Measurements from ENCODE around the gene VRTN.

The VRTN gene

GRCh38 chr14:74400919-74401503, 52.7 kb downstream of the VRTN start:
- Histone ChIP-seq H2AFZ (ENCODE audit: low read depth, low read length) (no peak overlapping the region), H3K27ac (ENCODE audit: low read length, poor library complexity, severe bottlenecking) (no peak overlapping the region), H3K18ac (ENCODE audit: low read depth in 1 of 2, low read length in 2 of 2) (no peak overlapping the region), H3K4me3 (ENCODE audit: insufficient read depth in 1 of 2, low read depth in 1 of 2, low read length in 2 of 2) (no peak overlapping the region), H2BK120ac (ENCODE audit: low read depth, low read length) (no peak overlapping the region), H2BK15ac (ENCODE audit: low read depth, poor library complexity, severe bottlenecking) (no peak overlapping the region), H4K91ac (ENCODE audit: low read length) (no peak overlapping the region), H2BK5ac (ENCODE audit: low read depth, low read length, poor library complexity, severe bottlenecking) (no peak overlapping the region), H2AK5ac (ENCODE audit: low read length, severe bottlenecking) (no peak overlapping the region), H4K8ac (ENCODE audit: low read length) (no peak overlapping the region), H3K4me2 (ENCODE audit: low read length, poor library complexity, severe bottlenecking) (peak overlapping the region; percentile 67), H2BK12ac (ENCODE audit: low read length in 2 of 2) (no peak overlapping the region), H3K4me1 (ENCODE audit: control insufficient read depth, insufficient read depth, low read depth, low read length) (peaks cover 21% of the 10 kb centered on the region), H3K9ac (ENCODE audit: low read length) (peak overlapping the region; percentile 22), H3K27me3 (ENCODE audit: control insufficient read depth in 1 of 2, insufficient read depth in 1 of 2, low read length in 2 of 2) (peaks cover 51 to 95% of the 10 kb centered on the region in 2 experiments), H3K4ac (ENCODE audit: low read depth in 1 of 2, low read length in 2 of 2) (no peak overlapping the region), H3K79me1 (replicated peaks; ENCODE audit: low read length, poor library complexity, severe bottlenecking) (no peaks in the 10 kb centered on the region), H3K14ac (ENCODE audit: low read length in 2 of 2) (peak overlapping the region in 1 of 2 experiments; percentile 27), H3K23ac (ENCODE audit: low read length in 2 of 2) (no peak overlapping the region), H3K36me3 (ENCODE audit: control insufficient read depth in 1 of 2, insufficient read depth in 2 of 2, low read depth in 1 of 2, low read length in 2 of 2) (no peaks in the 10 kb centered on the region), H3K9me3 (ENCODE audit: control insufficient read depth, low read length) (no peaks in the 10 kb centered on the region)
- 46% methylated on average over 6 of the region's 8 CpGs for WGBS
- no peak for DNase-seq

- Histone ChIP-seq H3K27me3 (ENCODE audit: control insufficient read depth in 1 of 2, insufficient read depth in 1 of 2, low read length in 2 of 2) (peaks cover 49 to 94% of the 10 kb centered on the region in 2 experiments), H3K4me1 (ENCODE audit: control insufficient read depth, insufficient read depth, low read depth, low read length) (peaks cover 21% of the 10 kb centered on the region), H2BK15ac (ENCODE audit: low read depth, poor library complexity, severe bottlenecking) (no peak overlapping the region), H3K9ac (ENCODE audit: low read length) (peak overlapping the region; percentile 22), H3K4ac (ENCODE audit: low read depth in 1 of 2, low read length in 2 of 2) (no peak overlapping the region), H2BK120ac (ENCODE audit: low read depth, low read length) (no peak overlapping the region), H4K91ac (ENCODE audit: low read length) (peak overlapping the region; percentile 25), H3K27ac (ENCODE audit: low read length, poor library complexity, severe bottlenecking) (no peak overlapping the region), H3K23ac (ENCODE audit: low read length in 2 of 2) (no peak overlapping the region), H3K36me3 (ENCODE audit: control insufficient read depth in 1 of 2, insufficient read depth in 2 of 2, low read depth in 1 of 2, low read length in 2 of 2) (no peaks in the 10 kb centered on the region), H3K18ac (ENCODE audit: low read depth in 1 of 2, low read length in 2 of 2) (peak overlapping the region in 1 of 2 experiments; percentile 41), H2AFZ (ENCODE audit: low read depth, low read length) (no peak overlapping the region), H2AK5ac (ENCODE audit: low read length, severe bottlenecking) (no peak overlapping the region), H3K4me2 (ENCODE audit: low read length, poor library complexity, severe bottlenecking) (peak overlapping the region; percentile 67), H3K14ac (ENCODE audit: low read length in 2 of 2) (peak overlapping the region in 1 of 2 experiments; percentile 46), H2BK12ac (ENCODE audit: low read length in 2 of 2) (peak overlapping the region in 1 of 2 experiments; percentile 15), H3K9me3 (ENCODE audit: control insufficient read depth, low read length) (no peaks in the 10 kb centered on the region), H4K8ac (ENCODE audit: low read length) (no peak overlapping the region), H2BK5ac (ENCODE audit: low read depth, low read length, poor library complexity, severe bottlenecking) (no peak overlapping the region), H3K4me3 (ENCODE audit: insufficient read depth in 1 of 2, low read depth in 1 of 2, low read length in 2 of 2) (peak overlapping the region in 1 of 2 experiments; percentile 7), H3K79me1 (replicated peaks; ENCODE audit: low read length, poor library complexity, severe bottlenecking) (no peaks in the 10 kb centered on the region)
- 9% methylated on average over 10 of the region's 12 CpGs for WGBS
- DNase-seq = peak; percentile 18
These were observed 53.4 kb downstream of the VRTN start for GRCh38 chr14:74401504-74402241.

GRCh38 chr14:74402401-74403251, 54.4 kb downstream of the VRTN start:
- H3K4me3 ChIP-seq (ENCODE audit: insufficient read depth in 1 of 2, low read depth in 1 of 2, low read length in 2 of 2) = no peak overlapping the region
- no peak overlapping the region for H4K8ac ChIP-seq (ENCODE audit: low read length)
- peaks cover 21% of the 10 kb centered on the region for H3K4me1 ChIP-seq (ENCODE audit: control insufficient read depth, insufficient read depth, low read depth, low read length)
- H3K23ac ChIP-seq (ENCODE audit: low read length in 2 of 2) = peak overlapping the region in 1 of 2 experiments; percentile 30
- no peak overlapping the region for H3K9ac ChIP-seq (ENCODE audit: low read length)
- H3K27ac ChIP-seq (ENCODE audit: low read length, poor library complexity, severe bottlenecking) = no peak overlapping the region
- no peak overlapping the region for H2BK15ac ChIP-seq (ENCODE audit: low read depth, poor library complexity, severe bottlenecking)
- no peak overlapping the region for H2AFZ ChIP-seq (ENCODE audit: low read depth, low read length)
- WGBS = 82% methylated on average over 10 of the region's 10 CpGs
- H2BK12ac ChIP-seq (ENCODE audit: low read length in 2 of 2) = no peak overlapping the region
- H3K36me3 ChIP-seq (ENCODE audit: control insufficient read depth in 1 of 2, insufficient read depth in 2 of 2, low read depth in 1 of 2, low read length in 2 of 2) = no peaks in the 10 kb centered on the region
- no peaks in the 10 kb centered on the region for H3K9me3 ChIP-seq (ENCODE audit: control insufficient read depth, low read length)
- no peak overlapping the region for H2BK120ac ChIP-seq (ENCODE audit: low read depth, low read length)
- H3K27me3 ChIP-seq (ENCODE audit: control insufficient read depth in 1 of 2, insufficient read depth in 1 of 2, low read length in 2 of 2) = peaks cover 54 to 91% of the 10 kb centered on the region in 2 experiments
- H4K91ac ChIP-seq (ENCODE audit: low read length) = no peak overlapping the region
- H3K4ac ChIP-seq (ENCODE audit: low read depth in 1 of 2, low read length in 2 of 2) = no peak overlapping the region
- no peak overlapping the region for H3K4me2 ChIP-seq (ENCODE audit: low read length, poor library complexity, severe bottlenecking)
- no peak overlapping the region for H2BK5ac ChIP-seq (ENCODE audit: low read depth, low read length, poor library complexity, severe bottlenecking)
- H3K14ac ChIP-seq (ENCODE audit: low read length in 2 of 2) = no peak overlapping the region
- H3K79me1 ChIP-seq (replicated peaks; ENCODE audit: low read length, poor library complexity, severe bottlenecking) = no peaks in the 10 kb centered on the region
- no peak overlapping the region for H3K18ac ChIP-seq (ENCODE audit: low read depth in 1 of 2, low read length in 2 of 2)
- no peak for DNase-seq
- no peak overlapping the region for H2AK5ac ChIP-seq (ENCODE audit: low read length, severe bottlenecking)
